Hematopoietic multipotent progenitor cell treated with erythropoietin and hydrocortisone succinate and interleukin-3 and kit ligand, for 8 days (in vitro differentiated cells): ENCODE results near the gene TBX6.
"Not testable (repeated sequence)": the region's sequence is repeated elsewhere in the genome, so short reads cannot be mapped to it uniquely, and the experiment has no call there.

ENCODE experiments used
- DNase-seq: peaks from one replicate; pipeline ENCODE4 v3.0.0-alpha.2; 2015

TBX6 gene

DNA sequence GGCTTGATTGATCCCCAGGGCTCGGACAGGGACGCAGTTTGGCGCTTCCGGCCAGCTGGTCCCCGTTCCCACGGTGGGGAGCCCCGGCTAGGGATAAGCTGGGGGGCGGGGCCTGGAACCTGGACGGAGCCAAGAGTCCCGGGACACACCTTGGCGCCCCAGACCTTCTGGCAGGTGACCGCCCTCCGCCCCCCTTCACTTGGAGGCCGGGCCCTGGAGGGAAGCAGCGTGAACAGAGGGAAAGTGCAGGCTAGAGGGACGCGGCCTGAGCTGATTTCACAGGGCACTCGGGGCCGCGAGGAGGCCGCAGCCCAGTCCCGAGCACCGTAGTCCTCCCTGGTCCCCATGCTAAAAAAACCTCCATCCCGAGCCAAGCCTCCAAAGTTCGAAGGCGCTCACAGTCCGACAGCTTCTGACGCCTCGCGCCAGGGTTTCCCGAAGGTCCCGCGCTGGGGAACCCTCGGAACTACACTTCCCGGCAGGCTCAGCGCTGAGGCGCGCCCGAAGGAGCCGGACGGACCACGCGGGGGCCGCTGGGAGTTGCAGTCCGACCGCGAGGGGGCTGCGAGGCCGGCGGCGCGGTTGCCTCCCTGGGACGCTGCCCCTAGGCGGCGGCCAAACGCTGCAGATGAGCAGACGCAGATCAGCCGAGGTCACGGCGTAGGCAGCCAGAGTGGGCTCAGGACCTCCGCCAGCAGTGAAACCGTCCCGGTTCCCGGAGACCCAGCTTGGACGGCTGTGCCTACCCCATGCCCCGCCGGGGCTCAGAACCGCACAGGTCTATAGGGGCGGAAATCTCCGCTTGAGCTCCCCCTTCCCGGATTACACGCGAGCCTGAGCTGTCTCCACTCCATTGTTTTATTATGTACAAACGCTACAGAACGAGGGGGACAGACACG is at the start of gene TBX6:
TSS of gene TBX6 (minus strand) at position 451 of the 899 bp plus-strand sequence. CDS start 731 bp downstream, outside the sequence.
- DNase-seq, result peak; percentile 92

DNA sequence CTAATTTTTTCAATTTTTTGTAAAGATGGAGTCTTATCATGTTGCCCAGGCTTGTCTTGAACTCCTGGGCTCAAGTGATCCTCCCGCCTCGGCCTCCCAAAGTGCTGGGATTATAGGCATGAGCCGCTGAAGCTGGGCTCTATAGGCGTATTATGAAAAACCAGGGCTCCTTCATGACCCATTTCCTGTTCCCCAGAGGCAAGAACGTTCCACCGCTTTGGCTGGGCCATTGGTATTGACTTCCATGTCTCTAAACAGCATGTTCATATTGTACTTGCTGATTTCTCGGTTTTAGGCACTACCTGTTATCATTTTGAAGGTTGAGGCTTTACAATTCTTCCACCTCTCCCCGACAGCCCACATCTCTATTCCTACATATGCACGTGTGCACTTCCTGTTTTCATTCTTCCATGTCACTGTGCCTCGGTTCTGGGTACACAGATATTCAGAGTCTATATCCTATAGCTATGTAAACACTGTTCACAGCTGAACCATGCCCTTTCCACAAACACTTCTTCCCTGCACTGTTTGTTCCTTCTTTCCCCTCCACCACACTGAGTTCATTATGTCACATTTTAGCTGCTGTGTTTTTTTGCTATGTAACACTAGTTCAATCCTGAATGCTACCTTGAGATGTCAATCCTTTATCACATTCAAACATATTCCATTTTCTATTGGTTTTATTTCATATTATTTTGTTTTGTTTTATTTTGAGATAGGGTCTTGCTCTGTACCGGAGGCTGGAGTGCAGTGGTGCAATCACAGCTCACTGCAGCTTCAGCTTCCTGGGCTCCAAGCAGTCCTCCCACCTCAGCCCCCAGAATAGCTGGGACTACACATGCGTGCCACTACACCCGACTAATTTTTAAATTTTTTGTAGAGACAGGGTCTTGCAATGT is 48.1 kb upstream of the TBX6 start:
- no peak for DNase-seq

DNA sequence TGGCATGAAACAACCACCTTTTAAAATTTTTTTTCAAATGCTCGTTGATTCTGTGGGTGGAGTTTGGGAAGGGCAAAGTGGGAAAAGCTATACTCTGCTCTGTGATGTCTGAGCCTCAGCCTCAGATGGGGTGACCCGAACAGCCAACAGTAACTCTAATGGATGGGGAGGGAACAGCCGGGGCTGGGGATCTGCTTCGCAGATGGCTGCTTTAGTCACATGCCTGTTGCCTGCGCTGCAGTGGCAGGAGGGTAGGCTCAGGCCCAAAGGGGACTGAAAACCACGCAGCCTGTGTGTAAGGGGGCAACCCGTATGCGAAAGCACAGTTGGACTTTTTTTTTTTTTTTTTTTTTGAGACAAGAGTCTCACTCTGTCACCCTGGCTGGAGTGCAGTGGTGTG is 46.2 kb upstream of the TBX6 start:
- DNase-seq, result no peak

DNA sequence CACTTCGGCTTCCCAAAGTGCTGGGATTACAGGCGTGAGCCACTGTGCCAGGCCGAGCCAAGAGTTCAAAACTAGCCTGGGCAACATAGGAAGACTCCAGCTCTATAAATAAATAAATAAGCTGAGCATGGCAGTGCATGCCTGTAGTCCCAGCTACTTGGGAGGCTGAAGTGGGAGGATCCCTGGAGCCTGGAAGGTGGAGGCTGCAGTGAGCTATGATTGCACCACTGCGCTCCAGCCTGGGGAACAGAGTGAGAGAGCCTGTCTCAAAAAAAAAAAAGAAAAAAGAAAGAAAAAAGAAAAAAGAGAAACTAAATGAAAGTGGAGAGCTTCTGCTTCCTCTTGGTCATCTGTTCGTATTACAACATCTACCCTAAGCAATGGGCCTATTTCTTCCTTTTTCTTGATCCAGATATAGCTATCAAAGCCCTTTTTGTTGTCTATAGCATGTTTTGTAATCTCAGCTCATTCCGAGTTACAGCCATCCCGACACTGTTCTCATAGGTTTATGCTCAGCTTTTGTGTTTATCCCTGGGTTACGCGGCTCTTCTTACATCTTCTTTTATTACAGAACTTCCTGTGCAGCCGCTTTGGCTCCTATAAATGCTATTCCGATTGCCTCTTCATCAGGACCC is 45.4 kb upstream of the TBX6 start:
- DNase-seq, result no peak

GRCh38 chr16:30132591-30132990 is 40.9 kb upstream of the TBX6 start:
- DNase-seq, result no peak

DNA sequence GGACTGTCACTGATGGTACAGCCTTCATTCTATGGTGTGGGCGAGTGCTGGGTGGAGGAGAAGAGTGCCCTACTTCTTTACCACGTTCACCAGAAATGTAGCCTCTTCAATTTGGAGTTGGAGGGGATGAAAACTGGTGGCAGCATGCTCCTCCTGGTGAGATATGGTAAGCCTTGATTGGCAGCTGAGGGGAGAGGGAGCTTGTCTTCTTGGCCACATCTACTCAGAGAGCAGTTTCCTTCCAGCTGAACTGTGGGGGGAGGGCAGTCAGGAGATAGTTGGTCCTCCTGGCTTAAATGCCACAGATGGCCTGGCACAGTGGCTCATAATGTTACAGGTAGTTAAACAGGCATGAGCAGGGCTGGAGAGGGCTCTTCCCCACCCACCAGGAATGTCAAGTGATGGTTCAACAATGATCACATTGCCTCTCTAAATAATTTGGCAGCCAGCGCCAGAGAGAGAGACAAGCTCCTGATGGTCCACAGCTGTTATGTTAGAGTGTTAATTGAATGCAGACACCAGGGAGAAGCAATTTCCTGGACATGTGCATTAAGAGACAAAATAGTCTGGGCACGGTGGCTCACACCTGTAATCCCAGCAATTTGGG is 40.2 kb upstream of the TBX6 start:
- no peak for DNase-seq

DNA sequence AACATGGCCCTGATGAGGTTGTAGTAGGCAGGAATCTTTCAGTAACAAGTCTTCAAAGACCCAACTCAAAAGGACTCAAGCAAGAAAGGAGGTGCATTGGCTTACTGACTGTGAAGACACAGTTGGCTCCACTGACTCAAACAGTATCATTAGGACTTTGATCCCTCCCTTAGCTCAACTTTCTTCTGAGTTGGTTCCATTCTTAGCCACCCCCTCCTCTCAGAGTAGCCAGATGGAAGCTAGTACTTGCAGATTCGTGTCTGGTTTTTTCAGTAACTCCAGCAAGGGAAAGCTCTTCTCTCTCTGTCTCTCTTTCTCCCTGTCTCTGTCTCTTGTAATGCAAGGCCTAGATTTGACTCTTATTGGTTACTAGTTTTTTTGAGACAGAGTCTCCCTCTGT is 36.3 kb upstream of the TBX6 start:
- no peak for DNase-seq

DNA sequence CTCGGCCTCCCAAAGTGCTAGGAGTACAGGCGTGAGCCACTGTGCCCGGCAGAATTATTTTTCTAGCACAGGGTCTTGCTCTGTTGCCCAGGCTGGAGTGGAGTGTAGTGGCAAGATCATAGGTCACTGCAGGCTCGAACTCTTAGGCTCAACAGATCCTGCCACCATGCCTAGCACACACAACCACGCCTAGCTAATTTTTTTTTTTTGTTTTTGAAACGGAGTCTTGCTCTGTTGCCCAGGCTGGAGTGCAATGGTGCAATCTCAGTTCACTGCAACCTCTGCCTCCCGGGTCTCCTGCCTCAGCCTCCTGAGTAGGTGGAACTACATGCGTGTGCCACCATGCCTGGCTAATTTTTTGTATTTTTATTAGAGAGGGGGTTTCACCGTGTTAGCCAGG is 34.0 kb upstream of the TBX6 start:
- DNase-seq, result not testable (repeated sequence)

GRCh38 chr16:30124985-30125379 is 33.3 kb upstream of the TBX6 start:
- no peak for DNase-seq

DNA sequence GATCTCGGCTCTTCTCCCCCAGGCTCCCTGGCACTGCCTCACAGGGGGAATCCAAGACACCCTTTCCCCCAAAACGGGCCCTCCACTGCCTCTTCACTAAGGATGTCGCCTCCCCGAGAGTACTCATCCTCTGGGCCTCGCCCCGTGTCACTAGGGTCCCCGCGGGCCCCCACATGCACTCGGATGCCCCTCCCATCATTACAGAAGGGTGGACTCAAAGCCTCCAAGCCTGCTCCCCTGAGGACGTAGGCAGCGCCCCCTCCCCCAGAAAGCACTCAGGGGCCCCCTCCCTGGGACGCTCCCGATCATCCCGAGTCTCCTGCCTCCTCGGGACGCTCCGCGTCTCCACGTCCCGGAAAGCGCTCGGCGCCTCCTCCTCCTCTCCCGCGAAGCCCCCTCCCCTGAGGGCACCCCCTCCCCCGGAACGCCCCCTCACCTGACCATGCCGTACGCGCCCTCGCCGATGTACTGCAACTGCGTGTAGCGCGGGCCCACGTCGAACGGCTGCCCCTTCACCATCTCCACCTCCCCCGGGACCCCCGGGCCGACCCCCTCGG is 31.0 kb upstream of the TBX6 start:
- DNase-seq, result no peak

DNA sequence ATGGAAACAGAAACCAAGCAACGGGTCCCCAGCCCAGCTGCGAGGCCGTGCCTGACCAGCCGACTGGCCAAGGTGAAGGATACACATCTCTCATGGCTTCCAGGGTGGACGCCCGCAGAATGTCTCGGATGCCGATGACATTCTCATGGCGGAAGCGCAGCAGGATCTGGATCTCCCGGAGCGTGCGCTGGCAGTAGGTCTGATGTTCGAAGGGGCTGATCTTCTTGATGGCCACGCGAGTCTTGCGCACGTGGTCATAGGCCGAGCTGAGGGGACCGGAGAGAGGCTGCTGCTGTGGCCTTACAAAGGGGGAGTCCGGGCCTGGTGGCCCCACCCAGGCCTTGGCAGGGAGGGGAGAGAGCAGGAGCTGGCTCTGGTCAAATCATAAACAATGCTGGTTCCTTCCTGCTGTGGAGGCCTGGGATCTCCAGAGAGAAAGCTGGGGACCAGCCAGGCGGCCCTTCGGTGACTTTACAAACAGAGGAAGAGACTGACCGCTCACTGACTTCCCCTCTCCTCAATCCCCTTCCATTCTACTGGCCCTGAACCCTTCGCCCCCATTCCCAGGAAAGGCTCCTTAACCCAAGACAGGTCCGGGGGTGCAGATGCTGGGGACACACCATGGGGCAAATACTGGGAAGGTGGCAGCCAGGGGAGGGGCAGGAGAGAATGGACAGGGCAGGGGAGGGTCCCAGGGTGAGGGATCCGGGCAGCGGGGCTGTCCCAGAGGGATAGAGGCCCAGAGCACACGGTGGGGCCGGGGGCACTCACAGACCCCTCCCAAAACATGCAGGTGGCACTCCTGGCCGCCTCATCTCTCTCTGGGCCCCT is 30.2 kb upstream of the TBX6 start:
- no peak for DNase-seq

DNA sequence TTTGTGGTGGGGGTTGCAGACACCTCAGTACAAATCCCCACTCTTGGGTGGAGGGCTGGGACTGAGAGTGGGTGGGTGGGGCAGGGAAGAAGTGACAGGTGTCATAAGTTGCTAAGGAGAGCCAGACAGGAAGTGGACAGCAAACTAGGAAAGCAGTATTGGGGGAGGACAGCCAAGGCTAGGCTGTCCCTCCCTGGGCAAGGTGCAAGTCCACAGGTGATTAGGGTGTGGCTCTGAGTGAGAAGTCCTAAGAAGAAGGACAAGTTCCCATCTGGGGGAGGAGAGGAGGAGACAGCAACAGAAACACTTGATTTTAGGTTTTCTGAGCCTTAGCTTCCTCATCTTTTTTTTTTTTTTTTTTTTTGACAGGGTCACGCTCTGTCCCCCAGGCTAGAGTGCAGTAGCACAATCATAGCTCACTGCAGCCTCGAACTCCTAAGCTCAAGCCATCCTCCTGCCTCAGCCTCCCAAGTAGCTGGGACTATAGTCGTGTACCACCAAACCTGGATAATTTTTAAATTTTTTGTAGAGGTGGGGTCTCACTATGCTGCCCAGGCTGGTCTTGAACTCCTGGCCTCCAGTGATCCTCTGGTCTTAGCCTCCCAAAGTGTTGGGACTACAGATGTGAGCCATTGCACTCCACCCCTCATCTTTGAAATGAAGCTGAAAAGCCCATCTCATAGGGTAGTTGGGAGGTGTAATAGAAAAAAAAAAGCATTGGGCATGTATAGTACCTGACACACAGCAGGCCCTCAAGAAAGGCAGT is 28.8 kb upstream of the TBX6 start:
- no peak for DNase-seq

GRCh38 chr16:30119428-30119827 is 27.7 kb upstream of the TBX6 start:
- DNase-seq, result no peak

- no peak for DNase-seq
These were observed 26.0 kb upstream of the TBX6 start for GRCh38 chr16:30117768-30118167.

DNA sequence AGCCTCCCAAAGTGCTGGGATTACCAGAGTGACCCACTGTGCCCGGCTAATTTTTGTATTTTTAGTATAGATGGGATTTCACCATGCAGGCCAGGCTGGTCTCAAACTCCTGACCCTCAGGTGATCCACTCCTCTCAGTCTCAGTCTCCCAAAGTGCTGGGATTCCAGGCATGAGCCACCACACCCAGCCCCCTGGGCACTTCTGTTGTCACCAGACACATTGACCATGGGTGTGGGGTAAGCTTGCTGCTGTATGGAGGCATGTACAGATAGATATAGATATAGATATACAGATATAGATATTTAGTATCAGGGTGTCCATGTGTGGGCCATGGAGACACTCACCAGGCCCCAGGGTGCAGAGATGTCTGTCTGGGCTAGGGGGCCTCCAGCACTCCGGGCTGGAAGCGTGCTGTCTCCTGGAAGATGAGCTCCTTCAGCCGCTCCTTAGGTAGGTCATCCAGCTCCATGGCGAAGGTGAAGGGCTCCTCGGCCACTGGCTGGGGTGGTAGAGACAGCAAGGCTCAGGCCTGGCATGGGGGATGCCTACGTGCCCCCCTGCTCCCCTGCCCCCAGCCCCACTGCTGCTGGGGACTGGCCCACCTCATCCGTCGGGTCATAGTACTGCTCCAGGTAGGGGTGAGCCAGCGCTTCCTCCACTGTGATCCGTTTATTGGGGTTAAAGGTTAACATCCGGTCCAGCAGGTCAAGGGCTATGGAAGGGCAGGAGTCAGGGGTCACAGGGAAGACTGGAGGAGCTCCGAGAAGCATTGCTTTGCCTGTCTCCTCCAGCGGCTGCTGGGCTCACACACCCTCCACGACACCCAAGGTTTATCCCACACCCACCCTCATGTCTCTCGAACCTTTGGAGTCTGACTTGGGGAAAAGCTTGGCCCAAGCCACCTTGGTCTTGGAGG is 24.8 kb upstream of the TBX6 start:
- no peak for DNase-seq

- no peak for DNase-seq
These were observed 23.5 kb upstream of the TBX6 start for GRCh38 chr16:30115238-30115637.

DNA sequence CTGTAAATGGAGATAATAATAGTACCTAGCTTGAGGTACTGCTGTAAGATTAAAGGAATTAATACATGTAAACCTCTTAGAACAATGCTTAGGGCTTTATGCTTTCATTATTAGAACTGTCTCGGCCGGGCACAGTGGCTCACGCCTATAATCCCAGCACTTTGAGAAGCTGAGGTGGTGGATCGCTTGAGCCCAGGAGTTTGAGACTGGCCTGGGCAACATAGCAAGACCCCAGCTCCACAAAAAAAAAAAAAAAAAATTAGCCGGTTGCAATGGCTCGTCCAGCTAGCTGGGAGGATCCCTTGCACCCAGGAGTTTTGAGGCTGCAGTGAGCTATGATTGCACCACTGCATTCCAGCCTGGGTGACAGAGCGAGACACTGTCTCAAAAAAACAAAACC is 23.1 kb upstream of the TBX6 start:
- DNase-seq, result not testable (repeated sequence)

DNA sequence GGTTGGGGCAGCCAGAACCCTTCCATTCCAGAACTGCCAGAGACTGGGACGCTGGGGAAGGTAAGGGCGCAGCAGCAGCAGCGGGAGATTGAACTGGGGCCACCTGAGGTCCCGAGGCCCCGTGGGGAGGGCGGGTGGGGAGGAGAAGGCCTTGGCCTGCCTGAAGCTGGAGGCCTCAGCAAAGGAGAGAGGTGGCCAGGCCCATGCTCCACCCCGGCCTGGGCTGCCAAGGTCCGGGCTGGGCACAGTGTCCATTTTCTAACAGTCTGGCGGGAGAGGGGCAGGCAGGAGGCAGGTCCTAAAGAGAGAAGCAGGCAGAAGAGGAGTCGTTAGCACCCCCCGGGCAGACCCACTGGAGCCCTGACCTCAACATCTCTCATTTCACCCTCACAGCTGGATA is 22.7 kb upstream of the TBX6 start:
- no peak for DNase-seq

- DNase-seq, result no peak
These were observed 22.1 kb upstream of the TBX6 start for GRCh38 chr16:30113711-30114333.
